Activated naive CD4-positive, alpha-beta T cell treated with Interleukin-2 at 50 U/mL for 16 hours (primary cell): ENCODE results near the gene NUDT12.

Experiments used
- DNase-seq: peaks from one replicate; pipeline ENCODE4 v3.0.0-alpha.2; 2020

The NUDT12 gene

GRCh38 chr5:103562453-103563157 lies at the start of gene NUDT12:
Gene NUDT12, minus strand, starts transcription at chr5:103562789. Its CDS starts 2,541 bp downstream, at chr5:103560248.
- peak; percentile 36 for DNase-seq

- DNase-seq, result no peak
Measured at GRCh38 chr5:103607346-103607745, 44.8 kb upstream of the NUDT12 start.

- DNase-seq, result no peak
Measured at GRCh38 chr5:103605277-103605676, 42.7 kb upstream of the NUDT12 start.

- DNase-seq, result no peak
Measured at GRCh38 chr5:103602438-103602837, 39.8 kb upstream of the NUDT12 start.

GRCh38 chr5:103601314-103601713 lies 38.7 kb upstream of the NUDT12 start:
- DNase-seq, result no peak

- no peak for DNase-seq
Measured at GRCh38 chr5:103600086-103600485, 37.5 kb upstream of the NUDT12 start.

GRCh38 chr5:103598997-103599566 lies 36.5 kb upstream of the NUDT12 start:
- DNase-seq, result no peak

GRCh38 chr5:103590221-103590620 lies 27.6 kb upstream of the NUDT12 start:
- no peak for DNase-seq

GRCh38 chr5:103589776-103590175 lies 27.2 kb upstream of the NUDT12 start:
- DNase-seq, result no peak

GRCh38 chr5:103589357-103589756 lies 26.8 kb upstream of the NUDT12 start:
- no peak for DNase-seq

GRCh38 chr5:103587185-103587748 lies 24.7 kb upstream of the NUDT12 start:
- DNase-seq, result no peak

GRCh38 chr5:103582364-103582763 lies 19.8 kb upstream of the NUDT12 start:
- DNase-seq, result no peak

- no peak for DNase-seq
Measured at GRCh38 chr5:103573411-103573810, 10.8 kb upstream of the NUDT12 start.

GRCh38 chr5:103572454-103572853 lies 9.9 kb upstream of the NUDT12 start:
- no peak for DNase-seq

- DNase-seq, result no peak
Measured at GRCh38 chr5:103571730-103572129, 9.1 kb upstream of the NUDT12 start.

- DNase-seq, result no peak
Measured at GRCh38 chr5:103569313-103570060, 6.9 kb upstream of the NUDT12 start.

- no peak for DNase-seq
Measured at GRCh38 chr5:103565719-103566118, 3.1 kb upstream of the NUDT12 start.

- no peak for DNase-seq
Measured at GRCh38 chr5:103561685-103562452, 720 bp downstream of the NUDT12 start.

- DNase-seq, result no peak
Measured at GRCh38 chr5:103560826-103561225, 1.8 kb downstream of the NUDT12 start.

GRCh38 chr5:103546858-103547257 lies 15.7 kb downstream of the NUDT12 start:
- no peak for DNase-seq

GRCh38 chr5:103542441-103542840 lies 20.1 kb downstream of the NUDT12 start:
- no peak for DNase-seq

GRCh38 chr5:103541569-103541968 lies 21.0 kb downstream of the NUDT12 start:
- no peak for DNase-seq

GRCh38 chr5:103541114-103541513 lies 21.5 kb downstream of the NUDT12 start:
- DNase-seq, result no peak
